DOHH2 (cell line): ENCODE measurements around the gene MCF2L.
A peak's percentile ranks its signal among the peaks of the same experiment; 100 is the strongest.
"Not testable (repeated sequence)": the region's sequence is repeated elsewhere in the genome, so short reads cannot be mapped to it uniquely, and the experiment has no call there.

Experiments used
- EZH2phosphoT487 ChIP-seq: fragments of 200-600 bp; sonication (generic); IDR thresholded peaks from 2 replicates; pipeline ENCODE4 v1.6.1; 2017; ENCODE audit warnings: borderline replicate concordance, mild to moderate bottlenecking, antibody characterized with exemption, low read length, moderate library complexity, mixed read lengths
- TF ChIP-seq, protein P1 (sequence below): fragments of 200-600 bp; sonication (generic); IDR thresholded peaks from one replicate; pipeline ENCODE4 v1.5.1; 2014; ENCODE audit warnings: antibody characterized with exemption, mild to moderate bottlenecking, low read depth, low read length; ENCODE audit not compliant: poor library complexity, severe bottlenecking

DNA sequence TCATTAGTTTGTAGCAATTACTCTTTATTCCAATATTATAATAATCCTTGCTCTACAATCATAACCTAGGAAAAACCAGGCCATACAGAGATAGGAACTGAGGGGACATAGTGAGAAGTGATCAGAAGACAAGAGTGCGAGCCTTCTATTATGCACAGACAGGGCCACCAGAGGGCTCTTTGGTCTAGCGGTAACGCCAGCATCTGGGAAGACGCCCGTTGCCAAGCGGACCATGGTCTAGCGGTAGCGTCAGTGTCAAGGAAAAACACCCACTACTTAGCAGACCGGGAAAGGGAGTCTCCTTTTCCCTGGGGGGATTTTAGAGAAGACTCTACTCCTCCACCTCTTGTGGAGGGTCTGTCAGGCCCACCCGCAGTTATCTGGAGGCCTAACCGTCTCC, 27.2 kb upstream of the MCF2L start:
- TF ChIP-seq, protein P1, sequence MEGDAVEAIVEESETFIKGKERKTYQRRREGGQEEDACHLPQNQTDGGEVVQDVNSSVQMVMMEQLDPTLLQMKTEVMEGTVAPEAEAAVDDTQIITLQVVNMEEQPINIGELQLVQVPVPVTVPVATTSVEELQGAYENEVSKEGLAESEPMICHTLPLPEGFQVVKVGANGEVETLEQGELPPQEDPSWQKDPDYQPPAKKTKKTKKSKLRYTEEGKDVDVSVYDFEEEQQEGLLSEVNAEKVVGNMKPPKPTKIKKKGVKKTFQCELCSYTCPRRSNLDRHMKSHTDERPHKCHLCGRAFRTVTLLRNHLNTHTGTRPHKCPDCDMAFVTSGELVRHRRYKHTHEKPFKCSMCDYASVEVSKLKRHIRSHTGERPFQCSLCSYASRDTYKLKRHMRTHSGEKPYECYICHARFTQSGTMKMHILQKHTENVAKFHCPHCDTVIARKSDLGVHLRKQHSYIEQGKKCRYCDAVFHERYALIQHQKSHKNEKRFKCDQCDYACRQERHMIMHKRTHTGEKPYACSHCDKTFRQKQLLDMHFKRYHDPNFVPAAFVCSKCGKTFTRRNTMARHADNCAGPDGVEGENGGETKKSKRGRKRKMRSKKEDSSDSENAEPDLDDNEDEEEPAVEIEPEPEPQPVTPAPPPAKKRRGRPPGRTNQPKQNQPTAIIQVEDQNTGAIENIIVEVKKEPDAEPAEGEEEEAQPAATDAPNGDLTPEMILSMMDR, result peak; percentile 32
- not testable (repeated sequence) for TF ChIP-seq EZH2phosphoT487
